SJSA1 (cell line): ENCODE data around the gene NMRK2. TPM values are rescaled to one million over a fixed set of nuclear protein-coding genes. Genes with fewer than 3 reads are reported as not detected.
"Not testable (repeated sequence)": the region's sequence is repeated elsewhere in the genome, so short reads cannot be mapped to it uniquely, and the experiment has no call there.

Experiments
- DNase-seq, 2 experiments: peaks; one replicate each; pipeline ENCODE4 v3.0.0-alpha.2; 2015 to 2020; ENCODE audit warnings: low spot score in 2 of 2, low read depth in 1 of 2
- H3K27ac ChIP-seq: fragments of 250-450 bp; sonication (Bioruptor Pico); 2 replicates; pipeline ENCODE4 v1.5.1; 2020; ENCODE audit warnings: mild to moderate bottlenecking, moderate library complexity
- H3K27me3 ChIP-seq: fragments of 250-450 bp; sonication (Bioruptor Pico); replicated peaks from 2 replicates; pipeline ENCODE4 v1.5.1; 2020; ENCODE audit warnings: mild to moderate bottlenecking, moderate library complexity
- H3K36me3 ChIP-seq: fragments of 250-450 bp; sonication (Bioruptor Pico); 2 replicates; pipeline ENCODE4 v1.5.1; 2020; ENCODE audit warnings: mild to moderate bottlenecking
- H3K4me1 ChIP-seq: fragments of 250-450 bp; sonication (Bioruptor Pico); replicated peaks from 2 replicates; pipeline ENCODE4 v1.6.1; 2021; ENCODE audit warnings: mild to moderate bottlenecking
- H3K4me3 ChIP-seq: fragments of 250-450 bp; sonication (Bioruptor Pico); 2 replicates; pipeline ENCODE4 v1.5.1; 2020; ENCODE audit warnings: mild to moderate bottlenecking
- H3K9me3 ChIP-seq: fragments of 250-450 bp; sonication (Bioruptor Pico); replicated peaks from 2 replicates; pipeline ENCODE4 v1.5.1; 2020; ENCODE audit warnings: mild to moderate bottlenecking
- total RNA-seq: library from RNA; depleted of rRNA; stranded (reverse); fragments of >200 nt; shearing (Covaris generic); gene quantifications from 2 replicates; pipeline ENCODE4 v1.2.3, GENCODE V29; 2014

The NMRK2 gene
- total RNA-seq, 1 experiment from 2014 or later = not detected

DNA sequence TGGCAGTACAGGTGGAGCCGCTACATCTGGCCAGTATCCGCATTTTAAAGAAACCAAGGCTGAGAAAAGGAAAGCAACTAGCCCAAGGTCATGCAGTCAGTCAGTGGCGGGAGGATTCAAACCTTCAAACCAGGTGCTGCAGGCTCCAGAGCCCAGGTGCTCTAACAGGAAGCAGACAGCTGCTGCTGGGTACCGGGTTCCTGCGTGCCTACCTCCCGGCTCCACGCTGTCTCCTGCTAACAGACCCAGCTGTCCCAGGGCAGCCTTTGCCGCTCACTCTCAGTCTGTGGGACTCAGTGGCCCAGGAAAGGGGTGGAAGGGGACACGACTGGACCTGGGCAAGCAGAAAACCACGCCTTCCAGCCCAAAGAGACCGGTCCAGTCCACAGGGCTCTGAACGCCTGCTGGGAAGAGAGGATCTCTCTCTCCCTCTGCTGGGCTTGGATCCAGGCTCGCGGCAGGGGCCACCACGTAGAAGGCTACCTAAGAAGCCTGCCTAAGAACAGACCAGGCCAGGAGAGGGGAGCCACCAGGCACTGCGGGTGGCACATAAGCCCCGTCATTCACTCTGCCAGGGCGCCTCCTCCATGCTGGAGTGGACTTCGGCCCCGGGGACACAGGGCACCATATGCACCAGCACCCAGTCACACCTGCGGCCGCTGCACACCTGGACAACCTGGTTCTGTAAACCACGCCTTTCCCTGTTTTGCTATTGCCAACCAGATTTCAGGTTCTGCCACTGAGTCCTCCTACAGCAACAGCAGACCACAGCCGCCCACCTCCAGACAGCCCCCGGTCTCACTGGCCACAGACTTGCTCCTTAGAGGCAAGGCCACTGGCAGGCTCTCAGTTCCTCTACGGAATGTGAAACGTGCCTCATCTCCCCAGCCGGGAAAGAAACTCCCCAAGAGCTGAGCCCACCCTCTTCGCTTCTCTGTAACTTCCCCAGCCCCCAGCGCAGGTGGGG is 33.5 kb downstream of the NMRK2 start:
- Histone ChIP-seq H3K4me3 (no peak overlapping the region), H3K27me3 (no peaks in the 10 kb centered on the region), H3K4me1 (peaks cover 31% of the 10 kb centered on the region), H3K9me3 (peaks cover 3% of the 10 kb centered on the region; the same call in 1 of the 2 replicates), H3K27ac (no peak overlapping the region), H3K36me3 (peaks cover 84% of the 10 kb centered on the region)
- no peak for DNase-seq

GRCh38 chr19:3967983-3968382 is 35.1 kb downstream of the NMRK2 start:
- peaks cover 31% of the 10 kb centered on the region for H3K4me1 ChIP-seq
- not testable (repeated sequence) for H3K4me3 ChIP-seq, DNase-seq, H3K9me3 ChIP-seq, H3K27me3 ChIP-seq
- peaks cover 76% of the 10 kb centered on the region for H3K36me3 ChIP-seq
- peak overlapping the region; percentile 67 for H3K27ac ChIP-seq

DNA sequence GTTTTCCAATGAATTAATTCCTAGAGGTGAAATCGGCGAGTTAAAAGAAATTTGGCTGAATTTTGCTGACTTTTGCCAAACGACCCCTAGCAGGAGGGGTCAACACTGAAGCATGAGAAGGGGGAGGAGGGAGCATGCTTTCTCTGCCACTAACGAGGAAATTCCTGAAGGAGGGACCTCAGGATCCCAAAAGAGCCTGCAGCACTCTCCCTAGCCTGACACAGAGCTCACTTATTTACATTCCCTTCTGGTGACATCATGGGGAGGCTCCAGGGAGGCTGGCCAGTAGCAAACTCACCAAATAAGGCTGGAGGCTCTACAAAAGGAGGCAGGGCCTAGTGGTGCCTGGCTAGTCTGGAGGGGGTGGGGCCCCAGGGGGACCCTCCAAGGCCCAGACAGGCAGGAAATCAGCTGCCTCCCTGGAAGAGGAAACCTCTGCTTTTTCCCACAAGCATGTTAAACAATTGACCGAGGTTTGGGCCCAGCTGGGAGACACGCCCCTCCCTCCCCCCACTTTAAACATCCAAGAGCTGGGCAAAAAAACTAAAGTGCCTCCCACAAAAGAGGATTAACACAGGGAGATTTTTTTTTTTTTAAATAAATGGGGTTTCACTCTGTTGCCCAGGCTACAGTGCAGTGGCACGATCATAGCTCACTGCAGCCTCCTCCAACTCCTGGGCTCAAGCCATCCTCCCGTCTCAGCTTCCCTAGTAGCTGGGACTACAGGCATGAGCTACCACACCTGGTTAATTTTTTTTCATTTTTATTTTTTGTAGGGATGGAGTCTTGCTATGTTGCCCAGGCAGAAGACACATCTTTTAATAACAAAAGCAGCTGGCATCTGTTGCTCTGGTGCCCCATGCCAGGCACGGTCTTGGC is 35.9 kb downstream of the NMRK2 start:
- peaks cover 3% of the 10 kb centered on the region; the same call in 1 of the 2 replicates for H3K9me3 ChIP-seq
- peaks cover 68% of the 10 kb centered on the region for H3K36me3 ChIP-seq
- H3K27me3 ChIP-seq = no peaks in the 10 kb centered on the region
- peak overlapping the region; percentile 92 for H3K4me3 ChIP-seq
- H3K4me1 ChIP-seq = peaks cover 31% of the 10 kb centered on the region
- peak; percentile 99 to 100 for DNase-seq
- peak overlapping the region; percentile 78 for H3K27ac ChIP-seq

GRCh38 chr19:3969435-3970312 is 36.8 kb downstream of the NMRK2 start:
- Histone ChIP-seq H3K4me3 (peak overlapping the region; percentile 92), H3K9me3 (peaks cover 3% of the 10 kb centered on the region; the same call in 1 of the 2 replicates), H3K27me3 (no peaks in the 10 kb centered on the region), H3K4me1 (peaks cover 31% of the 10 kb centered on the region), H3K27ac (peak overlapping the region; percentile 78), H3K36me3 (peaks cover 62% of the 10 kb centered on the region)
- peak; percentile 82 to 85 for DNase-seq

DNA sequence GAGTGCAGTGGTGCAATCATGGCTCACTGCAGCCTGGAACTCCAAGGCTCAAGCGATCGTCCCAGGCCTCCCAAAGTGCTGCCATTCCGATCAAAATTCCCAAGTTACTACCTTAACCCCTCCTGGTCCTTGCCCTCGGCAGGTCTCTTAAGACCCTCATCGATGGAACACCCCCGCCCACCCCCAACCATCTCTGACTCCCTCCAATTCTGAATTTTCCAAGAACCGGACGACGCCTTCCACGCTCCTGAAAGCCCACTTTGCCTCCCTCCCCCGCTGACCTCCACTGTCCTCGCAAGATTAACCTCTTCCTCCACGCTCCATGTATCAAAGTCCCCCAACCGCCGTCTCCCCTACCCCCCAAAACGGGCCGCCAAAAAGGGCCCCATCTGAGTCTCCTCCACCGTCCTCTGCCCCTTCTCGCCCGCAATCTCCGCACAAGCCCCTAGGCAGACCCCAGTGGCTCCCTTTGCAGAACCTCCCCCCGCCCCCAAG is 37.5 kb downstream of the NMRK2 start:
- no peak for DNase-seq
- Histone ChIP-seq H3K27me3 (no peaks in the 10 kb centered on the region), H3K9me3 (peaks cover 3% of the 10 kb centered on the region; the same call in 1 of the 2 replicates), H3K4me1 (peaks cover 31% of the 10 kb centered on the region), H3K27ac (peak overlapping the region; percentile 78), H3K36me3 (peaks cover 58% of the 10 kb centered on the region), H3K4me3 (peak overlapping the region; percentile 92)

GRCh38 chr19:3970808-3971598 is 38.1 kb downstream of the NMRK2 start, which contains the start of gene DAPK3:
TSS of gene DAPK3 (minus strand) at chr19:3971099. CDS start at chr19:3969735, 1,364 bp downstream.
- Histone ChIP-seq H3K27ac (peak within 1 kb of the TSS; percentile 78), H3K36me3 (peaks cover 58% of the 10 kb centered on the region), H3K9me3 (peaks cover 3% of the 10 kb centered on the region; the same call in 1 of the 2 replicates), H3K27me3 (no peaks in the 10 kb centered on the region), H3K4me3 (peak within 1 kb of the TSS; percentile 92), H3K4me1 (peaks cover 31% of the 10 kb centered on the region)
- DNase-seq = peak; percentile 93 to 98

GRCh38 chr19:3975144-3975543 is 42.3 kb downstream of the NMRK2 start:
- H3K36me3 ChIP-seq = peaks cover 65% of the 10 kb centered on the region
- no peaks in the 10 kb centered on the region for H3K4me1 ChIP-seq
- H3K27me3 ChIP-seq = no peaks in the 10 kb centered on the region
- H3K9me3 ChIP-seq = peaks cover 3% of the 10 kb centered on the region; the same call in 1 of the 2 replicates
- no peak for DNase-seq
- H3K27ac ChIP-seq = no peak overlapping the region
- no peak overlapping the region for H3K4me3 ChIP-seq

- Histone ChIP-seq H3K36me3 (peaks cover 67% of the 10 kb centered on the region), H3K4me3 (no peak overlapping the region), H3K4me1 (no peaks in the 10 kb centered on the region), H3K27ac (no peak overlapping the region), H3K9me3 (peaks cover 2% of the 10 kb centered on the region; the same call in 1 of the 2 replicates), H3K27me3 (no peaks in the 10 kb centered on the region)
- no peak for DNase-seq
Measured at GRCh38 chr19:3975637-3976087, 42.8 kb downstream of the NMRK2 start.

DNA sequence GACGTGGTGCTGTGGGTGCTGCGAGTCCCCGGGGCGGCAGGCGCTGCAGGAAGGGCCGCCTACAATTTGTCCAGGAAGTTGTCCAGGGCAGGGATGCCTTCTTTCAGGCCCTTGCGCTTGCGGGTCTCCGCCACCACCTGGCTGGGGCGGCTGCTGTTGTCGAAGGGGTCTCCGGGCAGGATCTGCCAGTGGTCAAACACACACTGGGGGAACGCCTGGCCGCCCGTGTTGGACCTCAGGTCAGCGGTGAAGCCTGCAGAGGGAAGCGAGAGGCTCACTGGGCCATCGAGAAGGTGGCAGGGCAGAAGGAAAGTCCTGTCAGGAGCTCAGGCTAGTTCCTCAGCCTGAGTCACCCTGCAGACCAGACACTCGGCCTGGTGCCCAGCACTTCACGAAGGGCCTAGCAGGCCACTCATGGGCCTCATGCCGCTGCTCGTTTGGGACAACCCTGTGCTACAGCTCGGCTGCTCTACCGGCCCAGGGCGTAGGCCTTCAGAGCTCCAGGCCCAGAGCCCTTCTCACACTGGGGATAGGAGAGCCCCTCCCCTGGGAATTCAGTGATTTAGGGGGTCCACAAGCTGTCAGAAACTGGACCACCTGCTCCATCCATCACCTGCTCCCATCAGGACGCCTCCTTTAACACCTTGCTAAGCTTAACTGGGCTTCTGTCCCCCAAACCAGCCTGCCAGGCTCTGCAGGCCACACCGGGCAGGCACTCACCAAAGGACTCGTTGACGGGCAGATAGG is 43.8 kb downstream of the NMRK2 start:
- H3K9me3 ChIP-seq = no peaks in the 10 kb centered on the region
- no peak overlapping the region for H3K27ac ChIP-seq
- DNase-seq = no peak
- H3K27me3 ChIP-seq = no peaks in the 10 kb centered on the region
- H3K36me3 ChIP-seq = peaks cover 74% of the 10 kb centered on the region
- H3K4me3 ChIP-seq = no peak overlapping the region
- no peaks in the 10 kb centered on the region for H3K4me1 ChIP-seq

- no peaks in the 10 kb centered on the region for H3K27me3 ChIP-seq
- DNase-seq = no peak
- H3K4me1 ChIP-seq = no peaks in the 10 kb centered on the region; the same call in 1 of the 2 replicates
- no peak overlapping the region for H3K4me3 ChIP-seq
- peaks cover 78% of the 10 kb centered on the region for H3K36me3 ChIP-seq
- no peak overlapping the region for H3K27ac ChIP-seq
- H3K9me3 ChIP-seq = no peaks in the 10 kb centered on the region
Measured at GRCh38 chr19:3977242-3978143, 44.6 kb downstream of the NMRK2 start.

DNA sequence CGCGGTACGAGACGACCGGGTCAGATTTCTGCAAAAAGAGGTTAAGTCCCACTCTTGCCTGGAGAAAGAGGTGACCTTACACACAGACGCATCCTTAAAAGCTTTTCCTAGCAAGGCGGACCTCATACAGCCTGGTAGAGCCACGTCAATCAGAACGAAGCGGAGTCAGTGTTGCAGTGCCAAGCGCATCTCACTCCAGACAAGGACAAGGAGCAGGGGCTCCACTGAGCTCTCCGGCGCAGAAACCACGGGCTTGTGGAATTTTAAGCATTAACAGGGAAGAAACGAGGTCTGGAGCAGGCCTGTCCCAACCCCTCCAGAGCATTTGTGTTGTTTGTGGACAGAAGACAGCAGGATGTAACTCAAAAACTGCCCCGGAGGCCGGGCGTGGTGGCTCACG is 45.3 kb downstream of the NMRK2 start:
- DNase-seq = no peak
- Histone ChIP-seq H3K36me3 (peaks cover 82% of the 10 kb centered on the region), H3K9me3 (no peaks in the 10 kb centered on the region), H3K27me3 (no peaks in the 10 kb centered on the region), H3K4me1 (peaks cover 6% of the 10 kb centered on the region), H3K4me3 (no peak overlapping the region), H3K27ac (no peak overlapping the region)
